Measurements from ENCODE around the gene GHRHR. TPM values are rescaled to one million over a fixed set of nuclear protein-coding genes. Genes with fewer than 3 reads are reported as not detected.

The GHRHR gene
- total and polyA plus RNA-seq, 9 of the 15 experiments (the other 6 are each of a cell fraction or from before 2014, with no cell fraction given), result not detected

- TF ChIP-seq REST (IDR thresholded peaks at IDR 0.05; ENCODE audit: borderline replicate concordance) (no peak), REST (CRISPR knock-in tag; IDR thresholded peaks at IDR 0.05; ENCODE audit: low read depth) (no peak), E2F4 (CRISPR knock-in tag; IDR thresholded peaks at IDR 0.05; ENCODE audit: low read depth) (no peak), HMGXB4 (CRISPR knock-in tag; IDR thresholded peaks at IDR 0.05) (no peak), KLF10 (CRISPR knock-in tag; IDR thresholded peaks at IDR 0.05) (no peak), ZNF699 (CRISPR knock-in tag; IDR thresholded peaks at IDR 0.05; ENCODE audit: insufficient replicate concordance) (no peak)
These were observed 30.4 kb upstream of the GHRHR start (continued) for GRCh38 chr7:30933124-30933974.

All from K562 (cell line).